HepG2 (cell line): Measurements from ENCODE around the gene EEPD1. TPM values are rescaled to one million over a fixed set of nuclear protein-coding genes. Genes with fewer than 3 reads are reported as not detected.
A peak's percentile ranks its signal among the peaks of the same experiment; 100 is the strongest.

Experiments
- DR1 ChIP-seq: sonication (generic); formaldehyde crosslinking; IDR thresholded peaks from 2 replicates; pipeline ENCODE4 v1.8.0; 2021; ENCODE audit warnings: mild to moderate bottlenecking, missing genetic modification reagents, inconsistent platforms
- GLMP ChIP-seq: sonication (generic); formaldehyde crosslinking; IDR thresholded peaks from 2 replicates; pipeline ENCODE4 v1.9.0; 2021; ENCODE audit warnings: missing genetic modification reagents, mild to moderate bottlenecking, borderline replicate concordance
- HINFP ChIP-seq: sonication (generic); formaldehyde crosslinking; IDR thresholded peaks from 2 replicates; pipeline ENCODE4 v1.4.0; 2020; ENCODE audit warnings: low read depth, mild to moderate bottlenecking, missing genetic modification reagents
- KDM4B ChIP-seq: sonication (generic); formaldehyde crosslinking; IDR thresholded peaks from 2 replicates; pipeline ENCODE4 v1.4.0; 2020; ENCODE audit warnings: missing genetic modification reagents
- MNT ChIP-seq: fragments of 450-650 bp; IDR thresholded peaks from 2 replicates; pipeline ENCODE4 v1.6.1; 2016
- PHB2 ChIP-seq: fragments of 450-650 bp; IDR thresholded peaks from 2 replicates; pipeline ENCODE4 v1.6.1; 2018; ENCODE audit not compliant: partially characterized antibody
- RERE ChIP-seq: IDR thresholded peaks from 2 replicates; pipeline ENCODE4 v1.6.1; 2016; ENCODE audit warnings: low read depth, missing genetic modification reagents, missing compliant biosample characterization
- RNF219 ChIP-seq: sonication (generic); formaldehyde crosslinking; IDR thresholded peaks from 2 replicates; pipeline ENCODE4 v1.5.0; 2020; ENCODE audit warnings: mild to moderate bottlenecking, missing genetic modification reagents
- SCMH1 ChIP-seq: sonication (generic); formaldehyde crosslinking; IDR thresholded peaks from 2 replicates; pipeline ENCODE4 v1.9.0; 2021; ENCODE audit warnings: missing genetic modification reagents, mild to moderate bottlenecking, borderline replicate concordance
- ZNF20 ChIP-seq: sonication (generic); formaldehyde crosslinking; IDR thresholded peaks from 2 replicates; pipeline ENCODE4 v1.4.0; 2020; ENCODE audit warnings: mild to moderate bottlenecking, moderate library complexity, missing genetic modification reagents
- ZNF33B ChIP-seq: sonication (generic); formaldehyde crosslinking; IDR thresholded peaks from 2 replicates; pipeline ENCODE4 v1.5.1; 2020; ENCODE audit warnings: mild to moderate bottlenecking, missing genetic modification reagents
- ZNF501 ChIP-seq: sonication (generic); formaldehyde crosslinking; IDR thresholded peaks from 2 replicates; pipeline ENCODE4 v1.5.1; 2020; ENCODE audit warnings: mild to moderate bottlenecking, moderate library complexity, missing genetic modification reagents
- ZSCAN9 ChIP-seq: IDR thresholded peaks from 2 replicates; pipeline ENCODE4 v1.6.1; 2016; ENCODE audit warnings: borderline replicate concordance
- polyA plus RNA-seq, 8 experiments: library from polyadenylated mRNA; depleted of rRNA in 3 of 8; stranded (reverse) in 7 of 8; unstranded in 1 of 8; fragments of >200 nt; fragmentation: Illumina TruSeq in 4 of 8; extraction: Trizol in 4 of 8; gene quantifications; 2 replicates each; pipeline versions ENCODE4 v1.2.1 to v1.2.3, GENCODE V29; 2011 to 2016; ENCODE audit warnings: low read depth in 4 of 8, missing spikeins in 1 of 8, mixed read lengths in 1 of 8; ENCODE audit not compliant: insufficient read depth in 1 of 8
- total RNA-seq, 5 experiments: library from RNA; depleted of rRNA; stranded (reverse); fragments of >200 nt; fragmentation: Illumina TruSeq; extraction: Trizol; gene quantifications; 2 replicates each; pipeline ENCODE4 v1.2.3, GENCODE V29; 2016; ENCODE audit warnings: low read depth in 1 of 5

EEPD1 gene
- total and polyA plus RNA-seq, 2 of the 13 experiments (the other 11 are each of a cell fraction or from before 2014, with no cell fraction given): 10.1 to 16.4 TPM

- no peak for TF ChIP-seq RNF219 (CRISPR knock-in tag)
- no peak for TF ChIP-seq GLMP (CRISPR knock-in tag)
- TF ChIP-seq RERE (CRISPR knock-in tag): no peak
- TF ChIP-seq HINFP (CRISPR knock-in tag): no peak; the same call in 1 of the 2 replicates
- TF ChIP-seq SCMH1 (CRISPR knock-in tag): no peak
- no peak for TF ChIP-seq ZNF20 (CRISPR knock-in tag)
- peak; percentile 83 for TF ChIP-seq MNT
- TF ChIP-seq ZNF33B (CRISPR knock-in tag): no peak
- no peak for TF ChIP-seq KDM4B (CRISPR knock-in tag)
- peak; percentile 36; the same call in 1 of the 2 replicates for TF ChIP-seq ZNF501 (CRISPR knock-in tag)
- TF ChIP-seq ZSCAN9 (CRISPR knock-in tag): no peak; the same call in 1 of the 2 replicates
- peak; percentile 65; the same call in 1 of the 2 replicates for TF ChIP-seq DR1 (CRISPR knock-in tag)
- TF ChIP-seq PHB2: no peak
These were observed at the start of gene EEPD1 (continued) for GRCh38 chr7:36152756-36153570.
